Keratinocyte (primary cell): Measurements from ENCODE around the gene NMS. TPM values are rescaled to one million over a fixed set of nuclear protein-coding genes. Genes with fewer than 3 reads are reported as not detected.

Experiments
- DNase-seq: peaks from one replicate; pipeline ENCODE4 v3.0.0-alpha.2; 2011; ENCODE audit warnings: low read depth, missing footprints, low spot score
- FAIRE-seq: peaks from 2 replicates; lab custom pipeline; 2011; peaks lifted over from hg19 to GRCh38; lab: Jason Lieb, UNC
- H2AFZ ChIP-seq: 2 replicates; pipeline ENCODE4 v1.6.0; 2012; ENCODE audit warnings: low read length, control low read depth, inconsistent platforms; ENCODE audit not compliant: control insufficient read depth
- H3K27ac ChIP-seq: 2 replicates; pipeline ENCODE4 v1.5.1; 2011; ENCODE audit warnings: low read length; ENCODE audit not compliant: control insufficient read depth, insufficient read depth
- H3K27me3 ChIP-seq: 3 replicates; pipeline ENCODE4 v1.6.0; 2011; ENCODE audit warnings: low read length; ENCODE audit not compliant: control insufficient read depth, insufficient read depth; ENCODE audit errors: extremely low read depth
- H3K36me3 ChIP-seq, 2 experiments: 2 replicates in 1 of 2; 3 replicates in 1 of 2; pipeline ENCODE4 v1.5.1; 2011; ENCODE audit warnings: low read length in 2 of 2, mild to moderate bottlenecking in 1 of 2; ENCODE audit not compliant: control insufficient read depth in 2 of 2, insufficient read depth in 2 of 2; ENCODE audit errors: extremely low read depth in 1 of 2
- H3K4me1 ChIP-seq: 3 replicates; pipeline ENCODE4 v1.5.1; 2011; ENCODE audit warnings: low read length; ENCODE audit not compliant: control insufficient read depth, insufficient read depth; ENCODE audit errors: extremely low read depth
- H3K4me2 ChIP-seq: 3 replicates; pipeline ENCODE4 v1.6.0; 2011; ENCODE audit warnings: low read depth, low read length; ENCODE audit not compliant: control insufficient read depth, insufficient read depth; ENCODE audit errors: extremely low read depth
- H3K4me3 ChIP-seq, 3 experiments: fragments of 200-600 bp in 1 of 3; sonication (generic) in 1 of 3; 2 replicates in 2 of 3; 3 replicates in 1 of 3; pipeline ENCODE4 v1.5.1; 2011 to 2016; ENCODE audit warnings: low read length in 3 of 3, mild to moderate bottlenecking in 3 of 3, control low read depth in 2 of 3, inconsistent platforms in 1 of 3, low read depth in 1 of 3, mixed read lengths in 1 of 3, mixed run types in 1 of 3, moderate library complexity in 1 of 3; ENCODE audit not compliant: control insufficient read depth in 2 of 3, insufficient read depth in 2 of 3; ENCODE audit errors: extremely low read depth in 1 of 3
- H3K79me2 ChIP-seq: 2 replicates; pipeline ENCODE4 v1.6.0; 2012; ENCODE audit warnings: low read length; ENCODE audit not compliant: control insufficient read depth, insufficient read depth
- H3K9ac ChIP-seq: 3 replicates; pipeline ENCODE4 v1.6.0; 2011; ENCODE audit warnings: low read length; ENCODE audit not compliant: control insufficient read depth, insufficient read depth; ENCODE audit errors: extremely low read depth
- H3K9me1 ChIP-seq: 3 replicates; pipeline ENCODE4 v1.6.0; 2011; ENCODE audit warnings: low read length; ENCODE audit not compliant: control insufficient read depth, insufficient read depth; ENCODE audit errors: extremely low read depth
- H3K9me3 ChIP-seq: 2 replicates; pipeline ENCODE4 v1.5.1; 2012; ENCODE audit warnings: low read depth, low read length; ENCODE audit not compliant: control insufficient read depth
- H4K20me1 ChIP-seq: 3 replicates; pipeline ENCODE4 v1.6.0; 2011; ENCODE audit warnings: low read length; ENCODE audit not compliant: control insufficient read depth, insufficient read depth; ENCODE audit errors: extremely low read depth
- CTCF ChIP-seq, 3 experiments: IDR thresholded peaks in 1 of 3; conservative IDR thresholded peaks in 1 of 3; optimal IDR thresholded peaks in 1 of 3; 2 replicates in 2 of 3; 3 replicates in 1 of 3; pipeline versions ENCODE3 to v1.5.1; 2011; ENCODE audit warnings: low read length in 3 of 3, mild to moderate bottlenecking in 3 of 3, moderate library complexity in 2 of 3, control low read depth in 1 of 3, inconsistent platforms in 1 of 3; ENCODE audit not compliant: insufficient read depth in 2 of 3; ENCODE audit errors: extremely low read depth in 1 of 3
- EZH2 ChIP-seq: IDR thresholded peaks from one replicate; pipeline ENCODE4 v1.6.1; 2012; ENCODE audit warnings: inconsistent platforms, mild to moderate bottlenecking, low read length, moderate library complexity
- dilution Hi-C: fragments of 300-500 bp; cut with MboI; formaldehyde crosslinking; loops from one replicate; pipeline ENCODE4 v1.7.0; 2020; ENCODE audit warnings: low sequenced_read_pairs; ENCODE audit not compliant: extremely low pct_ligation_motif_present
- polyA plus RNA-seq, 5 experiments: library from polyadenylated mRNA; depleted of rRNA in 3 of 5; stranded (reverse) in 3 of 5; stranded (forward) in 1 of 5; unstranded in 1 of 5; fragments of >200 nt; gene quantifications; 1 replicate in 1 of 5; 2 replicates in 3 of 5; 3 replicates in 1 of 5; pipeline versions ENCODE4 v1.2.1 to v1.2.3, GENCODE V29; 2011 to 2012; ENCODE audit warnings: missing spikeins in 2 of 5, low read depth in 1 of 5, low replicate concordance in 1 of 5

The NMS gene
- polyA plus RNA-seq, 1 donor (not counting 4 experiments of a cell fraction or from before 2014, with no cell fraction given): not detected

GRCh38 chr2:100522430-100522829, 52.1 kb downstream of the NMS start:
- Histone ChIP-seq H4K20me1 (no peaks in the 10 kb centered on the region), H3K4me2 (no peak overlapping the region), H3K9ac (no peak overlapping the region), H3K79me2 (no peaks in the 10 kb centered on the region), H3K4me1 (no peaks in the 10 kb centered on the region), H3K36me3 (no peaks in the 10 kb centered on the region), H2AFZ (no peak overlapping the region), H3K4me3 (no peak overlapping the region), H3K9me1 (no peaks in the 10 kb centered on the region), H3K9me3 (no peaks in the 10 kb centered on the region), H3K27me3 (no peaks in the 10 kb centered on the region), H3K27ac (no peak overlapping the region)
- TF ChIP-seq EZH2 (no peak), CTCF (optimal IDR thresholded peaks at IDR 0.05 in 1 of 3, IDR thresholded peaks at IDR 0.05 in 1 of 3, conservative IDR thresholded peaks at IDR 0.05 in 1 of 3; ENCODE audit: extremely low read depth in 1 of 3, insufficient read depth in 2 of 3, low read length in 3 of 3) (no peak)
- no peak for DNase-seq
- dilution Hi-C loops: no loop called here
- FAIRE-seq: no peak

- Histone ChIP-seq H3K4me1 (no peaks in the 10 kb centered on the region), H3K79me2 (no peaks in the 10 kb centered on the region), H3K27me3 (no peaks in the 10 kb centered on the region), H3K9me1 (no peaks in the 10 kb centered on the region), H3K9me3 (no peaks in the 10 kb centered on the region), H3K36me3 (no peaks in the 10 kb centered on the region), H3K27ac (no peak overlapping the region), H3K9ac (no peak overlapping the region), H3K4me2 (no peak overlapping the region), H4K20me1 (no peaks in the 10 kb centered on the region), H2AFZ (no peak overlapping the region), H3K4me3 (no peak overlapping the region)
- DNase-seq (no peak), FAIRE-seq (no peak)
- no peak for TF ChIP-seq CTCF (optimal IDR thresholded peaks at IDR 0.05 in 1 of 3, IDR thresholded peaks at IDR 0.05 in 1 of 3, conservative IDR thresholded peaks at IDR 0.05 in 1 of 3; ENCODE audit: extremely low read depth in 1 of 3, insufficient read depth in 2 of 3, low read length in 3 of 3)
- TF ChIP-seq EZH2: no peak
- dilution Hi-C loops: no loop called here
Measured at GRCh38 chr2:100524331-100524730, 54.0 kb downstream of the NMS start.
